BLaER1 treated with 17β-estradiol and CSF1 and Interleukin-3, amounts not matched to agents 10 nM and 100 nM (cell line): ENCODE results near the gene IRF9.
A peak's percentile ranks its signal among the peaks of the same experiment; 100 is the strongest.

Source experiments
- H3K27ac ChIP-seq, 11 experiments: shearing (Covaris generic); formaldehyde crosslinking; 2 replicates each; pipeline ENCODE4 v1.8.1; 2022
- H3K27me3 ChIP-seq, 11 experiments: shearing (Covaris generic); formaldehyde crosslinking; 2 replicates each; pipeline ENCODE4 v1.8.1; 2022
- H3K36me3 ChIP-seq, 11 experiments: shearing (Covaris generic); formaldehyde crosslinking; 2 replicates each; pipeline ENCODE4 v1.8.1; 2022
- H3K4me1 ChIP-seq, 10 experiments: shearing (Covaris generic); formaldehyde crosslinking; 2 replicates each; pipeline ENCODE4 v1.8.1; 2022
- H3K4me2 ChIP-seq, 11 experiments: shearing (Covaris generic); formaldehyde crosslinking; 2 replicates each; pipeline ENCODE4 v1.8.1; 2022
- H3K4me3 ChIP-seq, 10 experiments: shearing (Covaris generic); formaldehyde crosslinking; 2 replicates each; pipeline ENCODE4 v1.8.1; 2022
- H3K9ac ChIP-seq, 11 experiments: shearing (Covaris generic); formaldehyde crosslinking; 2 replicates each; pipeline ENCODE4 v1.8.1; 2022
- H3K9me3 ChIP-seq, 11 experiments: shearing (Covaris generic); formaldehyde crosslinking; replicated peaks in 1 of 11; 2 replicates each; pipeline ENCODE4 v1.8.1; 2022
- H4K20me1 ChIP-seq, 11 experiments: shearing (Covaris generic); formaldehyde crosslinking; 2 replicates each; pipeline ENCODE4 v1.8.1; 2022
- Cebpa-rat ChIP-seq, 11 experiments: shearing (Covaris generic); IDR thresholded peaks; 2 replicates each; pipeline ENCODE4 v1.8.1; 2022

Gene IRF9

DNA sequence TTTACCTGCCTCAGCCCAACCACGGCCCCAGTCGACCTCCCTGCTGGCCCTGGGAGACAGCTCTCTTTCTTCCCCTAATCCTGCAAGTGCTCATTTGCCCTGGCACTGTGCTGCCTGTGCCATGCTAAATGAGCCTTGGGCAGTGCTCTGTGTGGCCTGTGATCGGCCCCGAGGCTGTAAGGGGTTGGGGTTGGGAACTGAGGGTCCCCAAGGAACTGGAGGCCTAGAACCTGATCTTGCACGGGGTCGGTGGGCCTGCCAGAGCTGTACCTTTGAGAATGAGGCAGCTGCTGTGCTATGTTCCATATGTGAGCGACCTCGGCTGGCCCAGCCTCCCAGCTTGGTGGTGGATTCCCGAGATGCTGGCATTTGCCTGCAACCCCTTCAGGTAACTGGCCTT lies 11.0 kb upstream of the IRF9 start:
- Histone ChIP-seq H3K9me3 (no peaks in the 10 kb centered on the region), H3K27me3 (no peaks in the 10 kb centered on the region), H3K4me2 (peak overlapping the region in 1 of 11 experiments; percentile 99; a peak in 1 of 22 replicates), H3K36me3 (peaks cover 57 to 73% (median 65%) of the 10 kb centered on the region in 11 experiments), H3K9ac (peak overlapping the region in 6 of 11 experiments; percentile 21 to 96 (median 64); a peak in 6 of 22 replicates), H3K4me1 (peaks cover 24 to 50% (median 33%) of the 10 kb centered on the region in 10 experiments), H4K20me1 (peaks cover 4 to 51% (median 41%) of the 10 kb centered on the region in 11 experiments; a peak in 18 of 22 replicates), H3K27ac (no peak overlapping the region), H3K4me3 (no peak overlapping the region)
- TF ChIP-seq Cebpa-rat (IDR thresholded peaks at IDR 0.05), result no peak

DNA sequence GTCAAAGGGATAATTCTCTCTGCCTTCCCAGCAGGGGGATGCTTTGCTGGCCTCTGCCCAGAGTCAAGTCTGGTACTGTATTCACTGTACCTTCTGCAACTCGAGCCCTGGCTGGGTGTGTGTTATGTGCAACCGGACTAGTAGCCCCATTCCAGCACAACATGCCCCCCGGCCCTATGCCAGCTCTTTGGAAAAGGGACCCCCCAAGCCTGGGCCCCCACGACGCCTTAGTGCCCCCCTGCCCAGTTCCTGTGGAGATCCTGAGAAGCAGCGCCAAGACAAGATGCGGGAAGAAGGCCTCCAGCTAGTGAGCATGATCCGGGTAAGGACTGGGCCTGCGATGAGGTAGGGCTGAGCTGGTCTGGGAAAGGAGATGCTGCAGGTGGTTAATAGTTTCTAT lies 10.5 kb upstream of the IRF9 start:
- no peak for TF ChIP-seq Cebpa-rat (IDR thresholded peaks at IDR 0.05)
- H3K4me1 ChIP-seq, result peaks cover 19 to 50% (median 33%) of the 10 kb centered on the region in 10 experiments
- H3K9me3 ChIP-seq, result no peaks in the 10 kb centered on the region
- H3K4me3 ChIP-seq, result no peak overlapping the region
- H3K9ac ChIP-seq, result peak overlapping the region in 5 of 11 experiments; percentile 32 to 92 (median 43); a peak in 3 of 22 replicates
- peaks cover 4 to 50% (median 41%) of the 10 kb centered on the region in 11 experiments; a peak in 18 of 22 replicates for H4K20me1 ChIP-seq
- 0 out of 22 replicates have a peak overlapping the region, but pooled peaks of 1 of the 11 experiments have one; percentile 99 for H3K4me2 ChIP-seq
- peaks cover 62 to 74% (median 70%) of the 10 kb centered on the region in 11 experiments for H3K36me3 ChIP-seq
- H3K27me3 ChIP-seq, result no peaks in the 10 kb centered on the region
- no peak overlapping the region for H3K27ac ChIP-seq

DNA sequence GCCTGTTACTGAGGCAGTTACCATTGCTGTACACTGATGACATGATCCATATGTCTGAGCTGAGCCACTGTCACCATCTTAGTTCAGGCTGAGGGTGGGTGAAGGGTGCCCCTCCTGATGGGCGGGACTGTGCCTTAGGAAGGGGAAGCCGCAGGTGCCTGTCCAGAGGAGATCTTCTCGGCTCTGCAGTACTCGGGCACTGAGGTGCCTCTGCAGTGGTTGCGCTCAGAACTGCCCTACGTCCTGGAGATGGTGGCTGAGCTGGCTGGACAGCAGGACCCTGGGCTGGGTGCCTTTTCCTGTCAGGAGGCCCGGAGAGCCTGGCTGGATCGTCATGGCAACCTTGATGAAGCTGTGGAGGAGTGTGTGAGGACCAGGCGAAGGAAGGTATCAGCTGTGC lies 10.1 kb upstream of the IRF9 start:
- H3K27ac ChIP-seq, result no peak overlapping the region
- no peaks in the 10 kb centered on the region for H3K9me3 ChIP-seq
- H4K20me1 ChIP-seq, result peaks cover 4 to 52% (median 41%) of the 10 kb centered on the region in 11 experiments; a peak in 18 of 22 replicates
- H3K4me1 ChIP-seq, result peaks cover 15 to 48% (median 31%) of the 10 kb centered on the region in 10 experiments
- 0 out of 22 replicates have a peak overlapping the region, but pooled peaks of 1 of the 11 experiments have one; percentile 1 for H3K9ac ChIP-seq
- no peaks in the 10 kb centered on the region for H3K27me3 ChIP-seq
- no peak overlapping the region for H3K4me2 ChIP-seq
- no peak for TF ChIP-seq Cebpa-rat (IDR thresholded peaks at IDR 0.05)
- H3K4me3 ChIP-seq, result no peak overlapping the region
- peaks cover 66 to 78% (median 74%) of the 10 kb centered on the region in 11 experiments for H3K36me3 ChIP-seq

DNA sequence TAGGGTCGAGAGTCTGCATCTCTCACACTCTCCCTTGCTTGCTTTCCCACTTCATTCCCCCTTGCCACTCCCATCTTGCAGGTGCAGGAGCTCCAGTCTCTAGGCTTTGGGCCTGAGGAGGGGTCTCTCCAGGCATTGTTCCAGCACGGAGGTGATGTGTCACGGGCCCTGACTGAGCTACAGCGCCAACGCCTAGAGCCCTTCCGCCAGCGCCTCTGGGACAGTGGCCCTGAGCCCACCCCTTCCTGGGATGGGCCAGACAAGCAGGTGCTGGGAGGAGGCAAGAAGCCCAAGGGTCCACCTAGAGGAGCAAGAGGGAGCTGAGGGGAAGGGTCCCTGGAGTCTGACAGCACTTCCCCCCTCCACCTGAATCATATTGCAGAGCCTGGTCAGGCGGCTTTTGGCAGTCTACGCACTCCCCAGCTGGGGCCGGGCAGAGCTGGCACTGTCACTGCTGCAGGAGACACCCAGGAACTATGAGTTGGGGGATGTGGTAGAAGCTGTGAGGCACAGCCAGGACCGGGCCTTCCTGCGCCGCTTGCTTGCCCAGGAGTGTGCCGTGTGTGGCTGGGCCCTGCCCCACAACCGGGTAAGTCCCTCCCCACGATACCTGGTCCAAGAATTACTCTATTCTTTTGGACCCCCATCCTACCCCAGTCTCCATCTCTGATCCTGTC lies 9.5 kb upstream of the IRF9 start:
- no peak overlapping the region for H3K4me2 ChIP-seq
- no peaks in the 10 kb centered on the region for H3K27me3 ChIP-seq
- H4K20me1 ChIP-seq, result peaks cover 4 to 52% (median 41%) of the 10 kb centered on the region in 11 experiments; a peak in 18 of 22 replicates
- peaks cover 14 to 48% (median 30%) of the 10 kb centered on the region in 10 experiments for H3K4me1 ChIP-seq
- peaks cover 72 to 84% (median 79%) of the 10 kb centered on the region in 11 experiments for H3K36me3 ChIP-seq
- peak overlapping the region in 2 of 11 experiments; percentile 1 to 10; a peak in 1 of 22 replicates for H3K9ac ChIP-seq
- no peaks in the 10 kb centered on the region for H3K9me3 ChIP-seq
- no peak for TF ChIP-seq Cebpa-rat (IDR thresholded peaks at IDR 0.05)
- no peak overlapping the region for H3K4me3 ChIP-seq
- H3K27ac ChIP-seq, result no peak overlapping the region

DNA sequence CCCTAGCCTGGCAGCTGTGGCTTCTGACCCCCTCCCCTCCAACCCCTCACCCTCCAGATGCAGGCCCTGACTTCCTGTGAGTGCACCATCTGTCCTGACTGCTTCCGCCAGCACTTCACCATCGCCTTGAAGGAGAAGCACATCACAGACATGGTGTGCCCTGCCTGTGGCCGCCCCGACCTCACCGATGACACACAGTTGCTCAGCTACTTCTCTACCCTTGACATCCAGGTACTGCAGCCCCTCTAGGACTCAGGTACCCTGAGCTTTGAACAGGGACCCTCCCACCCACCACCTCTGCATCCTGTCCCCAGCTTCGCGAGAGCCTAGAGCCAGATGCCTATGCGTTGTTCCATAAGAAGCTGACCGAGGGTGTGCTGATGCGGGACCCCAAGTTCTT lies 6.0 kb upstream of the IRF9 start:
- Histone ChIP-seq H3K36me3 (peaks cover 89 to 100% (median 96%) of the 10 kb centered on the region in 11 experiments), H3K4me2 (peak overlapping the region in 3 of 11 experiments; percentile 4 to 11 (median 8); a peak in 1 of 22 replicates), H4K20me1 (peaks cover 0 to 39% (median 22%) of the 10 kb centered on the region in 11 experiments; a peak in 14 of 22 replicates), H3K9ac (peak overlapping the region in 6 of 11 experiments; percentile 5 to 44 (median 24); a peak in 4 of 22 replicates), H3K4me3 (no peak overlapping the region), H3K27ac (peak overlapping the region in 1 of 11 experiments; percentile 15; a peak in 1 of 22 replicates), H3K9me3 (no peaks in the 10 kb centered on the region), H3K27me3 (no peaks in the 10 kb centered on the region), H3K4me1 (peaks cover 0 to 28% (median 13%) of the 10 kb centered on the region in 10 experiments; a peak in 15 of 20 replicates)
- TF ChIP-seq Cebpa-rat (IDR thresholded peaks at IDR 0.05), result no peak

DNA sequence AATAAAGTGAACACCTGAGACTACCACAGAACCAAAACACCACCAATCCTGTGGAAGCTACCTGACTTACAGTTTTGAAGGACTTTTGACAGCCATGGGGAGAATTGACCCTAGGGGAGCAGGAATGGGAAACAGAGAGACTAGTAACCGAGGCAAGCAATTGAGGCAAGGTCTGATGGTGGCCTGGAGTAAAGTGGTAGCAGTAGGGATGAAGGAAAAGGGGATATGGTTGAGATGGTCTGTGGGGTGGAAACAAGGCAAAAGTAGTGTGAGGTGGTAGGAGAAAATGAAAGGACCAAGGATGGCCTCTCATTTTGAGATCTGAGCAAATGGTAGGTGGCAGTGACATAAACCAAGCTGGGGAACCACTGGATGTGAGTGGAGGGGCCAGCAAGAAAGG lies 4.2 kb upstream of the IRF9 start:
- Histone ChIP-seq H4K20me1 (peaks cover 0 to 22% (median 12%) of the 10 kb centered on the region in 11 experiments; a peak in 13 of 22 replicates), H3K9me3 (no peaks in the 10 kb centered on the region), H3K27ac (no peak overlapping the region), H3K4me3 (no peak overlapping the region), H3K4me1 (peaks cover 14 to 37% (median 25%) of the 10 kb centered on the region in 10 experiments), H3K4me2 (no peak overlapping the region), H3K27me3 (no peaks in the 10 kb centered on the region), H3K36me3 (peaks cover 78 to 90% (median 86%) of the 10 kb centered on the region in 11 experiments), H3K9ac (peak overlapping the region in 2 of 11 experiments; percentile 28 to 32; a peak in 1 of 22 replicates)
- TF ChIP-seq Cebpa-rat (IDR thresholded peaks at IDR 0.05), result no peak

DNA sequence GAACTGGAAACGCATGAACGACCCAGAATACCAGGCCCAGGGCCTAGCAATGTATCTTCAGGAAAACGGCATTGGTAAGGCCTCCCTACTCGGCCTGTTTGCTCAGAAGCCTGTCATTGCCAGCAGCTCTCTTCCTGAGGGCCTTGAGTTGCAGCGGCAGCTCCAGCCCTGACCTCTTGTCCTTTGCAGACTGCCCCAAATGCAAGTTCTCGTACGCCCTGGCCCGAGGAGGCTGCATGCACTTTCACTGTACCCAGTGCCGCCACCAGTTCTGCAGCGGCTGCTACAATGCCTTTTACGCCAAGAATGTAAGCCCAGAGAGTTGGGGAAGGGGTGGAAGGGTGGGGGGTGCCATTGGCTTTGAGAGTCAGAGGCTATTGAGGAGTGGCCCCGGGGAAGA lies 3.7 kb upstream of the IRF9 start:
- H3K36me3 ChIP-seq, result peaks cover 74 to 89% (median 83%) of the 10 kb centered on the region in 11 experiments
- H3K4me3 ChIP-seq, result no peak overlapping the region
- H3K9ac ChIP-seq, result 0 out of 22 replicates have a peak overlapping the region, but pooled peaks of 2 of the 11 experiments have one; percentile 28 to 32
- no peaks in the 10 kb centered on the region for H3K27me3 ChIP-seq
- peaks cover 0 to 17% (median 11%) of the 10 kb centered on the region in 11 experiments; a peak in 12 of 22 replicates for H4K20me1 ChIP-seq
- no peak overlapping the region for H3K27ac ChIP-seq
- H3K4me1 ChIP-seq, result peaks cover 19 to 42% (median 30%) of the 10 kb centered on the region in 10 experiments
- no peak for TF ChIP-seq Cebpa-rat (IDR thresholded peaks at IDR 0.05)
- H3K9me3 ChIP-seq, result no peaks in the 10 kb centered on the region
- H3K4me2 ChIP-seq, result no peak overlapping the region

DNA sequence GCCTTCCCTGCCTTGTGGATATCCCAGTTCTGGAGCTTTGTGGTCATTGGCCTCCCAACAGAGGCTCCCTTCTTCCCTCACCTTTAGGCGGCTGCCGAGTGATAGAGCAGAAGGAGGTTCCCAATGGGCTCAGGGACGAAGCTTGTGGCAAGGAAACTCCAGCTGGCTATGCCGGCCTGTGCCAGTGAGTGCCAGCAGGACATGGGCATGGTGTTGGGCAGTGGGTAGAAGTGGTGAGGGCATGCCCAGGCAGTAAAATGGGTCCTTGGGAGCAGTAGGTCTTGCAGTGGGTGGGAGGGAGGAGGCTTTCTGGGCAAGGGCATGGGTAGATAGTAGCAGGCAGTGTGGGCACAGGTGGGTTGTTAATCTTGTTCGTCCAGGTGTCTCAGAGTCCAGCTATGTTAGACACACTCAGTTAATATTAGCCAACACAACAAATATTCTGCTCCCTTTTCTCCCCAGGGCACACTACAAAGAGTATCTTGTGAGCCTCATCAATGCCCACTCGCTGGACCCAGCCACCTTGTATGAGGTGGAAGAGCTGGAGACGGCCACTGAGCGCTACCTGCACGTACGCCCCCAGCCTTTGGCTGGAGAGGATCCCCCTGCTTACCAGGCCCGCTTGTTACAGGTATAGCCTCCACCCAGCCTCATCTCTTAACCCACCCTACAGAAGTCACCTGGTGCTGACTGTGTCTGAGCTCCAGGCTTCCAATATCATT lies 1.1 kb upstream of the IRF9 start:
- no peak for TF ChIP-seq Cebpa-rat (IDR thresholded peaks at IDR 0.05)

More for the DNA sequence above, 1.1 kb upstream of the IRF9 start:
- H4K20me1 ChIP-seq, result peaks cover 0 to 40% (median 12%) of the 10 kb centered on the region in 11 experiments; a peak in 16 of 22 replicates
- H3K36me3 ChIP-seq, result peaks cover 73 to 91% (median 85%) of the 10 kb centered on the region in 11 experiments
- no peaks in the 10 kb centered on the region for H3K27me3 ChIP-seq
- peak overlapping the region in 7 of 11 experiments; percentile 74 to 100 (median 98); a peak in 10 of 22 replicates for H3K4me2 ChIP-seq
- H3K9ac ChIP-seq, result peak overlapping the region in 5 of 11 experiments; percentile 76 to 94 (median 92); a peak in 6 of 22 replicates
- peaks cover 25 to 55% (median 39%) of the 10 kb centered on the region in 10 experiments for H3K4me1 ChIP-seq
- peak overlapping the region in 9 of 11 experiments; percentile 48 to 97 (median 91); a peak in 13 of 22 replicates for H3K27ac ChIP-seq
- no peaks in the 10 kb centered on the region for H3K9me3 ChIP-seq
- no peak overlapping the region for H3K4me3 ChIP-seq
